Heart right ventricle (tissue), 16 donors: Measurements from ENCODE around the gene CFAP300. TPM values are rescaled to one million over a fixed set of nuclear protein-coding genes. Genes with fewer than 3 reads are reported as not detected.

Source experiments
- ATAC-seq, 8 donors: fragments of 200-7000 bp; cut with Tn5 transposase; one replicate each; pipeline ENCODE4 v1.9.1; 2020; ENCODE audit warnings: mild to moderate bottlenecking in 8 of 8, moderate library complexity in 8 of 8, moderate number of reproducible peaks in 1 of 8
- DNase-seq, 2 donors: peaks; one replicate each; pipeline ENCODE4 v3.0.0-alpha.2; 2020
- H3K27ac ChIP-seq, 10 donors: fragments of 200-600 bp; sonication (generic) in 2 of 10; one replicate each; pipeline versions ENCODE4 v1.5.0 to v1.8.0; 2020 to 2022; ENCODE audit warnings: mild to moderate bottlenecking in 3 of 10
- H3K27me3 ChIP-seq, 7 donors: fragments of 200-600 bp; one replicate each; pipeline ENCODE4 v1.8.0; 2021 to 2022; ENCODE audit warnings: mild to moderate bottlenecking in 2 of 7
- H3K36me3 ChIP-seq, 9 donors: fragments of 200-600 bp; sonication (generic) in 1 of 9; one replicate each; pipeline versions ENCODE4 v1.5.0 to v1.8.0; 2020 to 2022; ENCODE audit warnings: mild to moderate bottlenecking in 2 of 9
- H3K4me1 ChIP-seq, 9 donors: fragments of 200-600 bp; sonication (generic) in 1 of 9; one replicate each; pipeline versions ENCODE4 v1.5.0 to v1.8.0; 2020 to 2022; ENCODE audit warnings: mild to moderate bottlenecking in 4 of 9
- H3K4me3 ChIP-seq, 10 donors: fragments of 200-600 bp; sonication (generic) in 2 of 10; one replicate each; pipeline versions ENCODE4 v1.5.0 to v1.8.0; 2020 to 2022; ENCODE audit warnings: mild to moderate bottlenecking in 7 of 10, moderate library complexity in 2 of 10
- H3K9me3 ChIP-seq, 11 donors: fragments of 200-600 bp in 10 of 11; sonication (generic) in 2 of 11; one replicate each; pipeline versions ENCODE4 v1.5.0 to v1.8.0; 2013 to 2022; ENCODE audit warnings: mild to moderate bottlenecking in 2 of 11, control low read depth in 1 of 11, moderate library complexity in 1 of 11
- WGBS, 2 donors: extraction: QIAGEN DNeasy Blood & Tissue Kit; methylation state at CpG; one replicate each; pipeline ENCODE4 v1.1.7; 2013; ENCODE audit warnings: inconsistent platforms in 1 of 2; 5-methylcytosine and 5-hydroxymethylcytosine counted together
- intact Hi-C, 10 donors: fragments of 100-400 bp; cut with DNase I; formaldehyde crosslinking; loops; one replicate each; pipeline versions ENCODE4 v1.11.1 to v1.14.2; 2022
- polyA plus RNA-seq, 2 donors: library from polyadenylated mRNA; stranded (reverse); fragments of 200-250 nt; gene quantifications; one replicate each; pipeline ENCODE4 v1.2.3, GENCODE V29; 2013
- total RNA-seq, 10 donors: library from RNA; stranded (reverse); fragmentation: NEBNext Ultra II Directional in 3 of 10; extraction: Animal tissue kit (Norgen Biotek cat#: 25700) in 3 of 10; gene quantifications; one replicate each; pipeline versions ENCODE4 v1.2.1 to v1.2.4, GENCODE V29; 2021 to 2023
- TF ChIP-seq, protein P1 (sequence below), 9 donors: fragments of 200-600 bp; sonication (generic) in 2 of 9; IDR thresholded peaks; one replicate each; pipeline versions ENCODE4 v1.5.0 to v1.8.0; 2021 to 2022; ENCODE audit warnings: antibody characterized with exemption in 9 of 9, mild to moderate bottlenecking in 5 of 9, moderate library complexity in 1 of 9
- donor health status: Arrhythmogenic right ventricular cardiomyopathy.
- donor health status: ischemic (EF 13 %, LVEDD 7.1; RV severe dilation, severe dysfunction).
- donor health status: healthy with polysubstance abuse.
- donor health status: DM: no; HTN: yes; CAD: no.
- donor health status: DM: no; HTN: no; CAD: no.
- donor health status: ischemic (EF 25% LVEDD 6.9; RV normal size, moderate dysfunction).
- donor health status: ischemic (EF 25% LVEDD 5.7; RV mildly dilated, moderate dysfunction).
- donor health status: healthy.
- donor health status: DM: yes; HTN: yes; CAD: no.
- donor health status: Ischemic cardiomyopathy.
- donor health status: ischemic (EF 35%, LVEDD 5.7; RV mildly dilated, moderate dysfunction).
- donor health status: nonischemic (EF 11% LVEDD 7.7; RV severe dilation, severe dysfunction).
- donor health status: DM: yes; HTN: yes; CAD: no.
- donor health status: PGD.
- donor health status: ischemic (EF 29% LVEDD 5.4; RV normal size, mild dysfunction).
- donor health status: nonischemic (EF 23%, LVEDD 6.1; RV moderate dilation, normal function).

Gene CFAP300
- total and polyA plus RNA-seq, 12 donors, result 0.26 to 1.8 (median 0.65) TPM; not detected in 1

DNA sequence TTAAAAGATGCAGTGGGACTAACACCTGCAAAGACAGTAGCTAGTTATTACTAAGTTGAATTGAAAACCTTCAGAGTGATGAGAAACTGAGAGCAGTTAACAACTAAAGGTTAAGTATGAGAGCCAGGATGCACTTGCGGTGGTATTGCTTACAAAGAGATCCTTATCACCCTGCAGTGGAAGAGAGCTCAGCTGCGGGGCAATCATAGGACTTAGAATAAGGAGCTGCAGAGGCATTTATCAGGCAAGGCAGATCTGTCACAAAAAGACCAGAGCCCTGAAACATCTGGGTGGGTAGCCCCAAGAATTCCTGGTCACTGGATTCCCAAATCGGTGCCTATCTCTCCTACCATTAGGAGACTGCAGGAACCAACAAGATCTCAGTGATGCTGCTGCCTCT, 34.3 kb upstream of the CFAP300 start:
- H3K4me1 ChIP-seq, result peaks cover 0 to 9% (median 9%) of the 10 kb centered on the region in 9 donors
- no peaks in the 10 kb centered on the region for H3K9me3 ChIP-seq
- no peaks in the 10 kb centered on the region for H3K36me3 ChIP-seq
- intact Hi-C loops, result loop anchor here in 2 of 10 donors (5.0 kb wide), 2 partner anchors 101 to 151 kb away; no protein-coding TSS in a partner anchor
- no peak for ATAC-seq
- 63 to 75% methylated on average over 3 of the region's 3 CpGs for WGBS, 2 donors
- no peaks in the 10 kb centered on the region for H3K27me3 ChIP-seq
- no peak for DNase-seq
- H3K4me3 ChIP-seq, result no peak overlapping the region
- no peak overlapping the region for H3K27ac ChIP-seq
- TF ChIP-seq, protein P1, sequence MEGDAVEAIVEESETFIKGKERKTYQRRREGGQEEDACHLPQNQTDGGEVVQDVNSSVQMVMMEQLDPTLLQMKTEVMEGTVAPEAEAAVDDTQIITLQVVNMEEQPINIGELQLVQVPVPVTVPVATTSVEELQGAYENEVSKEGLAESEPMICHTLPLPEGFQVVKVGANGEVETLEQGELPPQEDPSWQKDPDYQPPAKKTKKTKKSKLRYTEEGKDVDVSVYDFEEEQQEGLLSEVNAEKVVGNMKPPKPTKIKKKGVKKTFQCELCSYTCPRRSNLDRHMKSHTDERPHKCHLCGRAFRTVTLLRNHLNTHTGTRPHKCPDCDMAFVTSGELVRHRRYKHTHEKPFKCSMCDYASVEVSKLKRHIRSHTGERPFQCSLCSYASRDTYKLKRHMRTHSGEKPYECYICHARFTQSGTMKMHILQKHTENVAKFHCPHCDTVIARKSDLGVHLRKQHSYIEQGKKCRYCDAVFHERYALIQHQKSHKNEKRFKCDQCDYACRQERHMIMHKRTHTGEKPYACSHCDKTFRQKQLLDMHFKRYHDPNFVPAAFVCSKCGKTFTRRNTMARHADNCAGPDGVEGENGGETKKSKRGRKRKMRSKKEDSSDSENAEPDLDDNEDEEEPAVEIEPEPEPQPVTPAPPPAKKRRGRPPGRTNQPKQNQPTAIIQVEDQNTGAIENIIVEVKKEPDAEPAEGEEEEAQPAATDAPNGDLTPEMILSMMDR (IDR thresholded peaks at IDR 0.05), result no peak

- H3K4me1 ChIP-seq, result peaks cover 0 to 9% (median 9%) of the 10 kb centered on the region in 9 donors
- H3K27ac ChIP-seq, result no peak overlapping the region
- TF ChIP-seq, protein P1 (IDR thresholded peaks at IDR 0.05), result no peak
- intact Hi-C loops, result loop anchor here in 2 of 10 donors (5.0 kb wide), 2 partner anchors 102 to 152 kb away; no protein-coding TSS in a partner anchor
- no peak overlapping the region for H3K4me3 ChIP-seq
- ATAC-seq, result no peak
- H3K27me3 ChIP-seq, result no peaks in the 10 kb centered on the region
- WGBS, 2 donors, result 84 to 86% methylated on average over 5 of the region's 5 CpGs
- DNase-seq, result no peak
- H3K36me3 ChIP-seq, result no peaks in the 10 kb centered on the region
- H3K9me3 ChIP-seq, result no peaks in the 10 kb centered on the region
Measured at GRCh38 chr11:102014756-102015155, 32.5 kb upstream of the CFAP300 start.

GRCh38 chr11:102017026-102017425, 30.2 kb upstream of the CFAP300 start:
- H3K27me3 ChIP-seq, result no peaks in the 10 kb centered on the region
- H3K27ac ChIP-seq, result no peak overlapping the region
- no peak for DNase-seq
- no peaks in the 10 kb centered on the region for H3K36me3 ChIP-seq
- TF ChIP-seq, protein P1 (IDR thresholded peaks at IDR 0.05), result no peak
- H3K4me1 ChIP-seq, result no peaks in the 10 kb centered on the region
- intact Hi-C loops, result no loop called here
- no peak overlapping the region for H3K4me3 ChIP-seq
- no peaks in the 10 kb centered on the region for H3K9me3 ChIP-seq
- ATAC-seq, result no peak
- WGBS, 2 donors, result 68 to 69% methylated on average over 3 of the region's 3 CpGs

DNA sequence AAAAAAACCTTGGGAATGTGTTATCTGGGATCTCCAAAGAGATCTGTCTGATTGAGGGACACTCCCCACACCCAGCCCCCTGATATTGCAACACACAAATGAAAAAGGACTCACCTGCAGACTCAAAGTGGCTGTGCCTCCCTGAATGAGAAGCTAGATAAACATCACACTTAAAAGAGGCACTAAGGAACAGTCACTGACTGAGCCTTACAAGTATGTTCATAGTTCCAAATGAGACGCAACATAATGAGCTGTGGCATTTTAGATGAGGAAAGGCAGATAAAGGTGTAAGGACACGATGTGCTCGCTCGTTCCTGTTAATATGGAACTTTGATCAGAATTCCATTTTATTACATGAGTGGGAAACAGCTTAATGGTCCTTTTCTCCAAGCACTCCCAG, 21.0 kb upstream of the CFAP300 start:
- TF ChIP-seq, protein P1 (IDR thresholded peaks at IDR 0.05), result no peak
- H3K9me3 ChIP-seq, result no peaks in the 10 kb centered on the region
- 58 to 63% methylated on average over 4 of the region's 4 CpGs for WGBS, 2 donors
- ATAC-seq (no peak), DNase-seq (no peak)
- no peaks in the 10 kb centered on the region for H3K4me1 ChIP-seq
- H3K27ac ChIP-seq, result no peak overlapping the region
- no peaks in the 10 kb centered on the region for H3K36me3 ChIP-seq
- H3K27me3 ChIP-seq, result peaks cover 0 to 14% (median 5%) of the 10 kb centered on the region in 7 donors
- intact Hi-C loops, result no loop called here
- no peak overlapping the region for H3K4me3 ChIP-seq
